Upper lobe of right lung (tissue), 1 donor: ENCODE data around the gene MXRA8. TPM values are rescaled to one million over a fixed set of nuclear protein-coding genes. Genes with fewer than 3 reads are reported as not detected.
A peak's percentile ranks its signal among the peaks of the same experiment; 100 is the strongest.

Experiments used
- ATAC-seq: fragments of 200-7000 bp; cut with Tn5 transposase; one replicate; pipeline ENCODE4 v1.9.1; 2020; ENCODE audit warnings: mild to moderate bottlenecking, moderate library complexity
- DNase-seq: peaks from one replicate; pipeline ENCODE4 v3.0.0-alpha.2; 2020
- H3K27ac ChIP-seq: fragments of 200-600 bp; one replicate; pipeline ENCODE4 v1.8.0; 2022
- H3K27me3 ChIP-seq: fragments of 200-600 bp; one replicate; pipeline ENCODE4 v1.8.0; 2022; ENCODE audit warnings: mild to moderate bottlenecking
- H3K36me3 ChIP-seq: fragments of 200-600 bp; one replicate; pipeline ENCODE4 v1.8.0; 2022
- H3K4me1 ChIP-seq: fragments of 200-600 bp; one replicate; pipeline ENCODE4 v1.8.0; 2022
- H3K4me3 ChIP-seq: fragments of 200-600 bp; one replicate; pipeline ENCODE4 v1.8.0; 2022; ENCODE audit warnings: mild to moderate bottlenecking
- H3K9me3 ChIP-seq: fragments of 200-600 bp; one replicate; pipeline ENCODE4 v1.8.0; 2022
- intact Hi-C: fragments of 100-400 bp; cut with DNase I; formaldehyde crosslinking; loops from one replicate; pipeline ENCODE4 v1.11.0; 2022
- total RNA-seq: library from RNA; stranded (reverse); fragmentation: NEBNext Ultra II Directional; extraction: Animal tissue kit (Norgen Biotek cat#: 25700); gene quantifications from one replicate; pipeline ENCODE4 v1.2.1, GENCODE V29; 2021
- TF ChIP-seq, protein P1 (sequence below): fragments of 200-600 bp; IDR thresholded peaks from one replicate; pipeline ENCODE4 v1.8.0; 2022; ENCODE audit warnings: antibody characterized with exemption
- donor health status: DM: no; HTN: yes; CAD: no; lungs with severe emphysema.

MXRA8 gene
- total RNA-seq, 1 donor from 2014 or later, result 66.3 TPM

DNA sequence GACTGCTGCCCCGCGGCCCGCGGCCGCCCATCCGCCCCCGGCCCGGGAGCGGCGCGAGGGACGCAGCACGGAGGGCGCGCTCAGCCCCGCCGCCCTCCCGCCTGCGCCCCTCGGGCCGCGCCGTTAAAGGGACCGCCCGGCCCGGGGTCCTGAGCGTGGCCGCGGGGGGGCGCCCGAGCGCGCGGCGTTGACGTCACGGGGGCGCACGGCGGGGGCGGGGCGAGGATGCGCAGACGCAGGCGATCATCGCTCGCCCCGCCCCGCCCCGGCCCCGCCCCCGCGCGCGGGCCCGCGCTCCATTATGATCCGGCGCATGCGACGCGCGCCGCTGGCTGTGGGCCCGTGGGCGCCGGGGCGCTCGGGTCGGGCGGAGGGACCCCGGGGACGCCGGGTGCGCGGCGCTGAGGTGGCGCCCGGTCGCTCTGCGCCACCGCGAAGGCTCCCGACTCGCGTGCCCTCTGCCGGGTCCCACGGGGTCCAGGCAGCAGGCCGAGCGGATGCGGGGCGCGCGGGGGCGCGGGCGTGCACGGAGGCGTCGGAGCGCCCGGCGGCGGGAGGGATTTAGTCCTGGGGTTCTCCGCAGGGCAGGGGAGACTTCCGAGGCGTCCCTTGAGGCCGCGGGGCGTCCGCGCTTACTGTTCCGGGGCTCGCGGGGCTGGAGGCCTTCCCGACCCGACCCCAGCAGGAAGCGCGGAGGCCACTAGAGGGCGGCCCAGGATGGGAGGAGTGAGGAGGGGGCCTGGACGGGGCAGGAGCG lies 8.9 kb downstream of the MXRA8 start, which contains the start of gene DVL1:
Gene DVL1, minus strand, starts transcription at position 163 of the 757 bp plus-strand sequence. CDS start 353 bp downstream, outside the sequence.
- peaks cover 45% of the 10 kb centered on the region for H3K4me1 ChIP-seq
- intact Hi-C loops, result no loop called here
- peak; percentile 66 for ATAC-seq

DNA sequence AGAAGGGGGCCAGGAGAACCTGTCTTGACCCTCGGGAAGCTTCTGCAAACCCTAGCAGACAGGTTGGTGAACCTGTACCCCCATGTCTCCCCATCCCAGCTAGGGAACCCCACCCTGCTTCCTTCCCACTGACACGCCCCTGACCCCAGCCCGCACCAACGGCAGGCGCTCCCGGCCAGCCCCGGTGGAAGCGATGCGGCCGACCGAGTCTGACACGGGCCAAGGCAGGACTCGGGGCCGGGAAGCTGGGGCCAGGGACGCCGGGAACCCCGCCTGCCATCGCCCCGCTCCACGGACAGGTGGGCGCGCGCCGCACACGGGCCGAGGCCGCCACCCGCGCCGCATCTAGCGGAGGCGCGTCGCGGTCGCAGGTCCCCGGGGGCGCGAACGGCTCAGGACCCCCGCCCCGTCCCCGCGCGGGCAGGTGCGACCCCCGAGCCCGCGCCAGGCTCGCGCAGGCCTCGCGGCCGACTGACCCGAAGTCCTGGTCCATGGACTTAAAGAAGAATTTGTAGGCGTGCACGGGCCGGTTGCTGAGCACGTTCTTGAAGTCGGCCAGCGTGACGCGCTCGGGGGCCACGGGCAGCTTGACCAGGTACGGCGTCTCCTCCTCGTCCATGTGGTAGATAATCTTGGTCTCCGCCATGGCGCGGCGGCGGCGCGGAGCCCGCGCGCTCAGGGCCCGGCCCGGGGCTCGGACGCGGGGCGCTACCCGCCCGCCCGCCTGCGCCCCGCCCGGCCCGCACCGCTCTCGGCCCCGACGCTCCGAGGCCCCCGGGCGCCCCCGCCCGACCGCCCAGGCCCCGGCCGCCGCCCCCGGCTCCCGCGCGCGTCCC lies 9.7 kb downstream of the MXRA8 start:
- peaks cover 38% of the 10 kb centered on the region for H3K4me1 ChIP-seq
- DNase-seq, result no peak

More for the DNA sequence above, 8.9 kb downstream of the MXRA8 start, which contains the start of gene DVL1:
- Histone ChIP-seq H3K4me3 (peak within 1 kb of the TSS; percentile 65), H3K27me3 (peaks cover 11% of the 10 kb centered on the region), H3K27ac (peak within 1 kb of the TSS; percentile 84), H3K36me3 (no peaks in the 10 kb centered on the region), H3K9me3 (no peaks in the 10 kb centered on the region)
- peak; percentile 86 for DNase-seq
- TF ChIP-seq, protein P1, sequence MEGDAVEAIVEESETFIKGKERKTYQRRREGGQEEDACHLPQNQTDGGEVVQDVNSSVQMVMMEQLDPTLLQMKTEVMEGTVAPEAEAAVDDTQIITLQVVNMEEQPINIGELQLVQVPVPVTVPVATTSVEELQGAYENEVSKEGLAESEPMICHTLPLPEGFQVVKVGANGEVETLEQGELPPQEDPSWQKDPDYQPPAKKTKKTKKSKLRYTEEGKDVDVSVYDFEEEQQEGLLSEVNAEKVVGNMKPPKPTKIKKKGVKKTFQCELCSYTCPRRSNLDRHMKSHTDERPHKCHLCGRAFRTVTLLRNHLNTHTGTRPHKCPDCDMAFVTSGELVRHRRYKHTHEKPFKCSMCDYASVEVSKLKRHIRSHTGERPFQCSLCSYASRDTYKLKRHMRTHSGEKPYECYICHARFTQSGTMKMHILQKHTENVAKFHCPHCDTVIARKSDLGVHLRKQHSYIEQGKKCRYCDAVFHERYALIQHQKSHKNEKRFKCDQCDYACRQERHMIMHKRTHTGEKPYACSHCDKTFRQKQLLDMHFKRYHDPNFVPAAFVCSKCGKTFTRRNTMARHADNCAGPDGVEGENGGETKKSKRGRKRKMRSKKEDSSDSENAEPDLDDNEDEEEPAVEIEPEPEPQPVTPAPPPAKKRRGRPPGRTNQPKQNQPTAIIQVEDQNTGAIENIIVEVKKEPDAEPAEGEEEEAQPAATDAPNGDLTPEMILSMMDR, result peak; percentile 42

DNA sequence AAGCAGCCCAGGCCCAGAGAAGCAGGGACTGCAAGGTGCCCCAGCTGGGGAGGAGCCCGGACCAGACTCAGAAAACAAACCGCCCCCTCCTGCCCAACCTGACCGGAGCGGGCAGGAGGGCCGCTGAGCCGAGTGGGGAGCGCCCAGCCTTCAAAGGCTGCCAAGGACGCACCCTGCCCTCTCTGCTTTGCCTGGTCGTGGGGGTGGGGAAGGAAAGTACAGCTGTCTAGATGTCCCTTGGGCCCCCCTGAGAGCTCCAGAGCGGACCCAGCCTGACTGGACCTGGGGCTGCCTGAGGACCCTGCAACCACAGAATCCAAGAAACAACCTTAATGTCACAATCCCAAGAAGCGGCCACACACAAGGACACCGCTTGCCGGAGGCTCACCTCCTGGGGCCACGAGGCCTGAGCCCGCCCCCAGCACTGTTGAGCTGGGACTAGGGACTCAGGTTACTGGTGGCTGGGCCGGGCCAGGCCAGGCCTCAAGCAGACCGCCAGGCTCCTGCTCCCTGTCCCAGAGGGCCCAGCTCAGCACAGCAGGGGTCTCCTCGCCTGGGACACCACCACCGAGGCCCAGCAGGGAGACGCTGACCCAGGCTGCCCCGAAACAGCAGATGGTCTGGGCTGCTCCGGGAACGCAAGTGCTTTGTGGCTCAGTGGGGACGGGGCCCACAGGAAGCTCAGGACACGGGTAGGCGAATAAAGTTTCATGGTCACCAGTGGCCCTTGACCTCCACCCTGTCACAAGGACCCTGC lies 10.5 kb downstream of the MXRA8 start:
- TF ChIP-seq, protein P1, result no peak
- peak; percentile 44 for ATAC-seq
- H3K9me3 ChIP-seq, result no peaks in the 10 kb centered on the region
- no peaks in the 10 kb centered on the region for H3K36me3 ChIP-seq
- H3K27ac ChIP-seq, result peak overlapping the region; percentile 68
- no peaks in the 10 kb centered on the region for H3K27me3 ChIP-seq
- H3K4me1 ChIP-seq, result peaks cover 34% of the 10 kb centered on the region
- H3K4me3 ChIP-seq, result peak overlapping the region; percentile 58
- intact Hi-C loops, result no loop called here
- DNase-seq, result peak; percentile 81

More for the DNA sequence above, 9.7 kb downstream of the MXRA8 start:
- H3K27me3 ChIP-seq, result peaks cover 6% of the 10 kb centered on the region
- peak overlapping the region; percentile 58 for H3K4me3 ChIP-seq
- H3K27ac ChIP-seq, result peak overlapping the region; percentile 68
- intact Hi-C loops, result no loop called here
- TF ChIP-seq, protein P1, result no peak
- no peaks in the 10 kb centered on the region for H3K9me3 ChIP-seq
- peak; percentile 0 for ATAC-seq
- no peaks in the 10 kb centered on the region for H3K36me3 ChIP-seq

DNA sequence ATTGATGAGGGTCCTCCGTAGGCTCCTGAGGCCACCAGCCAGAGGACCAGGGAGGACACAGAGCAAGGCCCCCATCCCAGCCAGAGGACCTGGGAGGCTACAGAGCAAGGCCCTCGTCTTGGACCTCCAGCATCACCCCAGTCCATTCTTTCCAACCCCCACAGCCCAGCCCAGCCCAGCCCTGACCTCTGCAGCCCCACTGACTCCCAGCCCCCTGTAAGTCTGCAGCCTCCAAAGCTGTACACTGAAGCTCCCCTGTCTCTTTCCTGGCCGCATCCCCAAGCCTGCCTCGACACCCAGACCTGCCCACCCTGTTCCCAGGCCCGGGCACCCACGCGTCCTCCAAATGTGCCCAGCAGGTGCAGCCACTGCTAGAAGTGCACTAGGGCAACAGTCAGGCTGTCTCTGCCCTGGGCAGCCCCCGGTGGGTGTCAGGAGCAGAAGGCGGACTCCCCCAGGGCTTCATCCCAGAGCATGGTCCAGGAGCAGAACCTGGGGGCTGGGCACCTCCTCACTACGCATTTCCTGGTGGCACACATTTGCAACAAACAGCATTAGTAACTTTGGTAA lies 11.2 kb downstream of the MXRA8 start:
- no peaks in the 10 kb centered on the region for H3K9me3 ChIP-seq
- ATAC-seq (no peak), DNase-seq (no peak)
- no peaks in the 10 kb centered on the region for H3K36me3 ChIP-seq
- TF ChIP-seq, protein P1, result no peak
- peaks cover 34% of the 10 kb centered on the region for H3K4me1 ChIP-seq
- intact Hi-C loops, result no loop called here
- H3K4me3 ChIP-seq, result peak overlapping the region; percentile 58
- H3K27ac ChIP-seq, result no peak overlapping the region
- no peaks in the 10 kb centered on the region for H3K27me3 ChIP-seq

DNA sequence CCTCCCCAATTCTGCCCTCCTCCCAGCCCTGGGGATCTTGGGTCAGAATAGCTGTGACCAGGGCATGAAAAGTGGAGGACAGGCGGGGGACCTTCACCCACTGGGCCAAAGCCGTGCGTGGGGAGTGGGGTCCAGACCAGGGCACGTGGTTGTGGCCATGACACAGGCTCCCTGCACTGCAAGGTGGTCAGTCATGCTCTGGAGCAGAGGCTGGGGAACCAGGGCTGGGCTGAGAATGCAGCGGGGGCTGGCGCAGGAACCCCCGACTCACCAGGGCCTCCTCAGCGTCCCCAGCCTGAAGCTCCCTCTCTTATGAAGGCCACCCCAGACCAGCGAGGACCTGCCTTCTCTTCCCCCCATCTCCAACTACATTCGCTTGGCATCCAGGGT lies 11.9 kb downstream of the MXRA8 start:
- DNase-seq (no peak), ATAC-seq (no peak)
- Histone ChIP-seq H3K27me3 (no peaks in the 10 kb centered on the region), H3K36me3 (no peaks in the 10 kb centered on the region), H3K27ac (no peak overlapping the region), H3K9me3 (no peaks in the 10 kb centered on the region), H3K4me3 (no peak overlapping the region), H3K4me1 (peaks cover 28% of the 10 kb centered on the region)
- TF ChIP-seq, protein P1, result no peak
- intact Hi-C loops, result no loop called here
